Fibroblast of lung (primary cell): ENCODE data around the gene MTMR1.

Experiments used
- CTCF ChIP-seq, 2 donors: IDR thresholded peaks in 1 of 2; conservative IDR thresholded peaks in 1 of 2; 1 replicate in 1 of 2; 2 replicates in 1 of 2; pipeline ENCODE4 v1.5.1; 2011 to 2012; ENCODE audit warnings: low read length in 2 of 2, control low read depth in 1 of 2, inconsistent platforms in 1 of 2, low read depth in 1 of 2, mild to moderate bottlenecking in 1 of 2
- EZH2 ChIP-seq: IDR thresholded peaks from 2 replicates; pipeline ENCODE4 v1.5.1; 2012; ENCODE audit warnings: low read length, control low read depth, mild to moderate bottlenecking; ENCODE audit errors: missing control alignments

GRCh38 chrX:150772150-150772970 lies 79.2 kb downstream of the MTMR1 start:
- TF ChIP-seq CTCF (conservative IDR thresholded peaks at IDR 0.05 in 1 of 2, IDR thresholded peaks at IDR 0.05 in 1 of 2; ENCODE audit: low read depth in 1 of 2, low read length in 2 of 2), result peak; percentile 59 to 71
- no peak for TF ChIP-seq EZH2
